HG03103 (cell line): Measurements from ENCODE around the gene TFEB.

Source experiments
- ATAC-seq: cut with Tn5 transposase; IDR thresholded peaks from one replicate; pipeline ENCODE4 v1.9.1; 2021; ENCODE audit warnings: low read depth; ENCODE audit not compliant: unreplicated experiment

The TFEB gene

GRCh38 chr6:41735427-41736185, at the start of gene TFEB:
TSS of gene TFEB (minus strand) at chr6:41735608. CDS start at chr6:41691213, 44,395 bp downstream.
- ATAC-seq: peak; percentile 46

GRCh38 chr6:41784581-41785171, 49.3 kb upstream of the TFEB start:
- no peak for ATAC-seq

GRCh38 chr6:41783106-41783780, 47.8 kb upstream of the TFEB start:
- ATAC-seq: no peak

GRCh38 chr6:41781366-41781730, 45.9 kb upstream of the TFEB start:
- no peak for ATAC-seq

GRCh38 chr6:41780551-41781365, 45.4 kb upstream of the TFEB start, which contains the start of gene PRICKLE4:
TSS of gene PRICKLE4 (plus strand) at chr6:41780782. CDS start at chr6:41783474, 2,692 bp downstream.
- peak; percentile 8 for ATAC-seq

- peak; percentile 75 for ATAC-seq
These were observed 44.6 kb upstream of the TFEB start, which contains the start of gene FRS3 for GRCh38 chr6:41779788-41780550. TSS of gene FRS3 (minus strand) at chr6:41779900. CDS start at chr6:41776987, 2,913 bp downstream.

GRCh38 chr6:41779336-41779735, 43.9 kb upstream of the TFEB start:
- ATAC-seq: no peak

GRCh38 chr6:41778895-41779294, 43.5 kb upstream of the TFEB start:
- no peak for ATAC-seq

GRCh38 chr6:41777551-41778285, 42.3 kb upstream of the TFEB start:
- ATAC-seq: no peak

GRCh38 chr6:41775293-41775882, 40.0 kb upstream of the TFEB start:
- ATAC-seq: no peak

GRCh38 chr6:41774841-41775240, 39.4 kb upstream of the TFEB start:
- no peak for ATAC-seq

GRCh38 chr6:41771058-41771983, 35.9 kb upstream of the TFEB start:
- ATAC-seq: no peak

GRCh38 chr6:41770381-41771057, 35.1 kb upstream of the TFEB start:
- ATAC-seq: no peak

GRCh38 chr6:41769376-41769775, 34.0 kb upstream of the TFEB start:
- no peak for ATAC-seq

GRCh38 chr6:41768545-41769308, 33.3 kb upstream of the TFEB start:
- no peak for ATAC-seq

GRCh38 chr6:41767112-41767833, 31.9 kb upstream of the TFEB start:
- ATAC-seq: no peak
